DND-41 (cell line): ENCODE data around the gene COQ8B.

Source experiments
- ATAC-seq: fragments of 200-7000 bp; cut with Tn5 transposase; 3 replicates; pipeline ENCODE4 v1.9.1; 2021; ENCODE audit warnings: low read depth; ENCODE audit not compliant: insufficient read depth
- DNase-seq: peaks from one replicate; pipeline ENCODE4 v3.0.0-alpha.2; 2020
- H2AFZ ChIP-seq: 2 replicates; pipeline ENCODE4 v1.6.0; 2012; ENCODE audit warnings: low read depth, low read length
- H3K27ac ChIP-seq: 2 replicates; pipeline ENCODE4 v1.5.1; 2012; ENCODE audit warnings: low read length, inconsistent platforms
- H3K27me3 ChIP-seq: fragments of 200-600 bp; sonication (generic); 2 replicates; pipeline ENCODE4 v1.6.0; 2012; ENCODE audit warnings: low read length, mild to moderate bottlenecking, inconsistent platforms; ENCODE audit not compliant: insufficient read depth, poor library complexity
- H3K36me3 ChIP-seq: 2 replicates; pipeline ENCODE4 v1.5.1; 2012; ENCODE audit warnings: low read length, inconsistent platforms; ENCODE audit not compliant: insufficient read depth
- H3K4me1 ChIP-seq: 2 replicates; pipeline ENCODE4 v1.5.1; 2012; ENCODE audit warnings: mild to moderate bottlenecking, low read length; ENCODE audit not compliant: insufficient read depth
- H3K4me2 ChIP-seq: 2 replicates; pipeline ENCODE4 v1.6.0; 2012; ENCODE audit warnings: mild to moderate bottlenecking, moderate library complexity, low read length, inconsistent platforms; ENCODE audit not compliant: insufficient read depth
- H3K4me3 ChIP-seq, 2 experiments: fragments of 200-600 bp in 1 of 2; shearing (Covaris generic) in 1 of 2; 2 replicates each; pipeline ENCODE4 v1.5.1; 2012 to 2016; ENCODE audit warnings: inconsistent platforms in 2 of 2, low read length in 2 of 2, mild to moderate bottlenecking in 2 of 2, low read depth in 1 of 2, moderate library complexity in 1 of 2
- H3K79me2 ChIP-seq: 2 replicates; pipeline ENCODE4 v1.6.0; 2012; ENCODE audit warnings: low read length, inconsistent platforms; ENCODE audit not compliant: insufficient read depth
- H3K9ac ChIP-seq: 2 replicates; pipeline ENCODE4 v1.6.0; 2012; ENCODE audit warnings: low read depth, mild to moderate bottlenecking, inconsistent platforms, low read length, moderate library complexity
- H3K9me3 ChIP-seq: 2 replicates; pipeline ENCODE4 v1.5.1; 2012; ENCODE audit warnings: low read length, moderate library complexity, mild to moderate bottlenecking, inconsistent platforms; ENCODE audit not compliant: insufficient read depth, severe bottlenecking
- H4K20me1 ChIP-seq: 2 replicates; pipeline ENCODE4 v1.6.0; 2012; ENCODE audit warnings: low read length; ENCODE audit not compliant: insufficient read depth
- EZH2 ChIP-seq: IDR thresholded peaks from 3 replicates; pipeline ENCODE4 v1.6.1; 2012; ENCODE audit warnings: borderline replicate concordance, low read depth, mild to moderate bottlenecking, moderate library complexity, low read length, inconsistent platforms; ENCODE audit not compliant: severe bottlenecking
- TF ChIP-seq, protein P1 (sequence below): IDR thresholded peaks from 2 replicates; pipeline ENCODE4 v1.5.1; 2012; ENCODE audit warnings: borderline replicate concordance, low read length, moderate library complexity, mild to moderate bottlenecking; ENCODE audit not compliant: poor library complexity, severe bottlenecking; ENCODE audit errors: extremely low read depth

The COQ8B gene

DNA sequence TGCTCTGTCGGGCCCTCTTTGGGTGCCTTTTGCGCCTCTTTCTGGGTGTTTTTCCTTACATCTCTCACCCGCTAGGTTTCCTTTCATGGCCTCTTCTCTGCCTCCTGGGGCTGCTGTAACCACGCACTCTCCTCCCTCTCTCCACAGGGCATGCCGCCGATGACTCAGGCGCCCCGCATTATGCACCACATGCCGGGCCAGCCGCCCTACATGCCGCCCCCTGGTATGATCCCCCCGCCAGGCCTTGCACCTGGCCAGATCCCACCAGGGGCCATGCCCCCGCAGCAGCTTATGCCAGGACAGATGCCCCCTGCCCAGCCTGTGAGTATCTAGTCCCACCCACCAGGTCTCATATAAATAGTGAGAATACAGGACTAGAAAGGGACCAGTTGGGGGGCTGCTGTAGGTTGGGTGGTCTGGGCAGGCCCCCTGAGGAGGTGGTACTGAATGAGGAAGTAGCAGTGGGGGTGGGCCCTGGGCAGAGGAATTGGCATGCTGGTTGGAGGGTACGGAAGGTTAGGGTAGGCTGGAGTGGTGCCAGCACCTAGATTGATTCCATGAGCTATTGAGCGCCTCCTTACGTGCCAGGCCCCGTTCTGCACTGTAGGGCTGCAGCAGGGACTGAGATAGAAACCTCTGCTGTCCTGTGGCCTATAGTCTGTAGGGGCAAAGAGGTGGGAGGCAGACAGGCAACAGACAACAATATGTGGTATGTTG lies 46.2 kb upstream of the COQ8B start:
- Histone ChIP-seq H4K20me1 (peaks cover 69% of the 10 kb centered on the region), H3K9ac (no peak overlapping the region), H3K36me3 (peaks cover 87% of the 10 kb centered on the region), H3K27ac (no peak overlapping the region), H3K4me2 (no peak overlapping the region), H3K4me1 (no peaks in the 10 kb centered on the region), H3K79me2 (peaks cover 33% of the 10 kb centered on the region), H3K4me3 (no peak overlapping the region), H2AFZ (no peak overlapping the region), H3K27me3 (no peaks in the 10 kb centered on the region), H3K9me3 (no peaks in the 10 kb centered on the region)
- ATAC-seq: peak; percentile 24; the same call in 1 of the 3 replicates
- TF ChIP-seq, protein P1, sequence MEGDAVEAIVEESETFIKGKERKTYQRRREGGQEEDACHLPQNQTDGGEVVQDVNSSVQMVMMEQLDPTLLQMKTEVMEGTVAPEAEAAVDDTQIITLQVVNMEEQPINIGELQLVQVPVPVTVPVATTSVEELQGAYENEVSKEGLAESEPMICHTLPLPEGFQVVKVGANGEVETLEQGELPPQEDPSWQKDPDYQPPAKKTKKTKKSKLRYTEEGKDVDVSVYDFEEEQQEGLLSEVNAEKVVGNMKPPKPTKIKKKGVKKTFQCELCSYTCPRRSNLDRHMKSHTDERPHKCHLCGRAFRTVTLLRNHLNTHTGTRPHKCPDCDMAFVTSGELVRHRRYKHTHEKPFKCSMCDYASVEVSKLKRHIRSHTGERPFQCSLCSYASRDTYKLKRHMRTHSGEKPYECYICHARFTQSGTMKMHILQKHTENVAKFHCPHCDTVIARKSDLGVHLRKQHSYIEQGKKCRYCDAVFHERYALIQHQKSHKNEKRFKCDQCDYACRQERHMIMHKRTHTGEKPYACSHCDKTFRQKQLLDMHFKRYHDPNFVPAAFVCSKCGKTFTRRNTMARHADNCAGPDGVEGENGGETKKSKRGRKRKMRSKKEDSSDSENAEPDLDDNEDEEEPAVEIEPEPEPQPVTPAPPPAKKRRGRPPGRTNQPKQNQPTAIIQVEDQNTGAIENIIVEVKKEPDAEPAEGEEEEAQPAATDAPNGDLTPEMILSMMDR: no peak
- TF ChIP-seq EZH2: no peak
- no peak for DNase-seq

DNA sequence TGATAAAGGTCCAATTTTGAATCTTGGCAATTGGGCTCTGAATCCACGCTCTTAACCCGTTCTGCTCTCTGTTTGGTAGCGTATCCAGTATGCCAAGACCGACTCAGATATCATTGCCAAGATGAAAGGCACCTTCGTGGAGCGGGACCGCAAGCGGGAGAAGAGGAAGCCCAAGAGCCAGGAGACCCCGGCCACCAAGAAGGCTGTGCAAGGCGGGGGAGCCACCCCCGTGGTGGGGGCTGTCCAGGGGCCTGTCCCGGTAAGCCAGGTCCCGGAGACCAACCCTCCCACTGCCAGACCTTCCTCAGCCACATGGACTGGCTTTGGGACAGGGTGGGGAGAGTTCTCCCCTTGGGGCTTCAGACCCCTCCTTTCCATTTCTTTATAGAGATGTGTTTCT lies 42.7 kb upstream of the COQ8B start:
- no peaks in the 10 kb centered on the region for H3K9me3 ChIP-seq
- H4K20me1 ChIP-seq: peaks cover 85% of the 10 kb centered on the region
- H2AFZ ChIP-seq: no peak overlapping the region
- H3K4me1 ChIP-seq: peaks cover 24% of the 10 kb centered on the region
- no peak for ATAC-seq
- no peak overlapping the region for H3K4me3 ChIP-seq
- H3K27me3 ChIP-seq: no peaks in the 10 kb centered on the region
- peaks cover 94% of the 10 kb centered on the region for H3K36me3 ChIP-seq
- H3K9ac ChIP-seq: no peak overlapping the region
- TF ChIP-seq, protein P1: no peak
- TF ChIP-seq EZH2: no peak
- peaks cover 66% of the 10 kb centered on the region for H3K79me2 ChIP-seq
- H3K27ac ChIP-seq: no peak overlapping the region
- no peak for DNase-seq
- no peak overlapping the region for H3K4me2 ChIP-seq

DNA sequence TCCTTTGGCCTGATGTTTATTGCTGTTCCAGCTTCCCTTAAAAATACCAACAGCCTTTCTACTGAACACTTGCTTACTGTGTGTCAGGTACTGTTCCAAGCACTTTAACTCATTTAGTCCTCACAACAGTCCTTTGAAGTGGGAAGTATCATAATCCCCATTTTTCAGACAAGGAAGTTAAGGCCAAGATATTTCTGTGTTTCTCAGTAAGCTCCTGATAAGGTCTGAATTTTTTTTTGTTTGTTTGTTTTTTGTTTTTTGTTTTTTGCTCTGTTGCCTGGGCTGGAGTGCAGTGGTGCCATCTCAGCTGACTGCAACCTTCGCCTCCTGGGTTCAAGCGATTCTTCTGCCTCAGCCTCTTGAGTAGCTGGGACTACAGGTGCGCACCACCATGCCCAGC lies 41.8 kb upstream of the COQ8B start:
- Histone ChIP-seq H3K9me3 (no peaks in the 10 kb centered on the region), H3K79me2 (peaks cover 75% of the 10 kb centered on the region), H3K27me3 (no peaks in the 10 kb centered on the region), H3K4me2 (no peak overlapping the region), H3K4me3 (no peak overlapping the region), H3K27ac (no peak overlapping the region), H3K36me3 (peaks cover 92% of the 10 kb centered on the region), H3K9ac (no peak overlapping the region), H4K20me1 (peaks cover 79% of the 10 kb centered on the region), H3K4me1 (peaks cover 31% of the 10 kb centered on the region), H2AFZ (no peak overlapping the region)
- TF ChIP-seq EZH2: no peak
- TF ChIP-seq, protein P1: no peak
- ATAC-seq (no peak), DNase-seq (no peak)

DNA sequence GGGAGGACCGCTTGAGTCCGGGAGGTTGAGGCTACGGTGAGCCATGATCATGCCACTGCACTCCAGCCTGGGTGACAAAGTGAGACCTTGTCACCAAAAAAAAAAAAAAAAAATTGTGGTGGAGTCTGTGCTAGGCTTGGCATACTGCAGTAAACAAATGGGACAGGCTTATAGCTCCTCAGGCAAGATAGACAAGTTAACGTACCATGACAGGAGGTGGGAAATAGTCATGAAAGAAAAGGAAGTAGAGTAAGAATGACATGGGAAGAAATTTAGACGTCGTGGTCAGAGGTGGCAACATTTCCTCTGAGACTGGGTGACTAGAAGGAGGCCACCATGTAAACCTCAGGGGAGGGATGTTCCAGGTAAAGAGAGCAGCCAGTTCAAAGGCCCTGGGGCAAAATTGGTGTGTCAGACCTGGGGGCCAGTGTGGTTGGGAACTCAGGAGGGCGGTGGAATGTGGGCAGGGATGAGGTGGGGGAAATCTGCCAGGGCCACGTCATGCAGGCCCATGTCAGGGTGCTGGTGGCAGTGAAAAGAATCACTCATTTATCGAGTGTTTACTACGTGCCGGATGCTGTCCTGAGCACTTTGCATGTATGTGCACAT lies 39.9 kb upstream of the COQ8B start:
- peaks cover 73% of the 10 kb centered on the region for H4K20me1 ChIP-seq
- H3K9ac ChIP-seq: no peak overlapping the region
- no peak overlapping the region for H2AFZ ChIP-seq
- peaks cover 79% of the 10 kb centered on the region for H3K36me3 ChIP-seq
- H3K27ac ChIP-seq: no peak overlapping the region
- TF ChIP-seq EZH2: no peak
- TF ChIP-seq, protein P1: no peak
- DNase-seq (no peak), ATAC-seq (no peak)
- H3K9me3 ChIP-seq: no peaks in the 10 kb centered on the region
- H3K4me3 ChIP-seq: no peak overlapping the region
- peak overlapping the region; percentile 63; the same call in 1 of the 2 replicates for H3K4me2 ChIP-seq
- H3K79me2 ChIP-seq: peaks cover 88% of the 10 kb centered on the region
- peaks cover 43% of the 10 kb centered on the region for H3K4me1 ChIP-seq
- H3K27me3 ChIP-seq: no peaks in the 10 kb centered on the region
